ENCODE measurements around the gene TSPAN9. TPM values are rescaled to one million over a fixed set of nuclear protein-coding genes. Genes with fewer than 3 reads are reported as not detected.

The TSPAN9 gene
- total RNA-seq, 1 experiment from 2014 or later = 35.5 TPM

DNA sequence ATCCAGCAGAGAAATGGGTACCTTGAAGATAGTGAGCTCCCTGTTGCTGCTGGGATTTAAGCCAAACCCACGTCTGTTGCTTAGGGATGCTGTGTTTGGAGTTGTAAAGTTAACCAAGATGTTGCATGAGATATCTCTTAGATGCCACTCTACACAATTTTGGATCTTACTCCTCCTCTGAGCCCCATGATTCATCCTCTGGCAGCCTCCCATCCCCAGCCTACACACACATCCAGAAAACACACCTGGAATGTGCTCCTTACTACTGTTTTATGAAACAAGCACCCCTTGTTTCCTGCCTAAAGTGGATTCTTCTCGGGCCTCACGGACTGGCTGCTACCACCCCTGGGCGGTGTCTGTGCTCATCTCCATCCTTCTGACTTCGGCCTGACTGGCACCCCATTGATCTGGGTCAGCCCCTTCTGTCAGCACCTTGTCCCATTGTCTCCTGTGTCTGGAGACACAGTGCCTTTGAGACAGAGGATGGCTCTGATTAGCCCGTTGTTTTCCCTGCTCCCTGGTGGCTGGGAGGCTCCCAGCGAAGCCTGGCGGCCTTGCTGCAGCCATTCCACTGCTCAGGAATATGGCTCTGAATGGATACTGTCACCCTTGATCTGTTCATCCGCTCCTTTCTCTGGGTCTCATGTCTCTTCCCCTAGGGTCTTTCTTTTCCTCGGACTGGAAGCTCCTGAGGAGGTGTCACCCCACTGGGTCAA, 24.3 kb downstream of the TSPAN9 start:
- no peak overlapping the region for H3K4me3 ChIP-seq (ENCODE audit: low read depth, low read length, poor library complexity, severe bottlenecking)
- H3K9me3 ChIP-seq (ENCODE audit: low read depth, low read length, poor library complexity, severe bottlenecking) = no peaks in the 10 kb centered on the region
- intact Hi-C loops (cut with micrococcal nuclease; ENCODE audit: unreplicated experiment) = no loop called here
- no peaks in the 10 kb centered on the region for H3K27me3 ChIP-seq (replicated peaks; ENCODE audit: insufficient read depth, low read depth, low read length, poor library complexity)
- no TSS peak for BruUV-seq (replicated peaks)
- H3K4me1 ChIP-seq (ENCODE audit: insufficient read depth, low read length, poor library complexity, severe bottlenecking) = peaks cover 28% of the 10 kb centered on the region
- TF ChIP-seq, protein P1, sequence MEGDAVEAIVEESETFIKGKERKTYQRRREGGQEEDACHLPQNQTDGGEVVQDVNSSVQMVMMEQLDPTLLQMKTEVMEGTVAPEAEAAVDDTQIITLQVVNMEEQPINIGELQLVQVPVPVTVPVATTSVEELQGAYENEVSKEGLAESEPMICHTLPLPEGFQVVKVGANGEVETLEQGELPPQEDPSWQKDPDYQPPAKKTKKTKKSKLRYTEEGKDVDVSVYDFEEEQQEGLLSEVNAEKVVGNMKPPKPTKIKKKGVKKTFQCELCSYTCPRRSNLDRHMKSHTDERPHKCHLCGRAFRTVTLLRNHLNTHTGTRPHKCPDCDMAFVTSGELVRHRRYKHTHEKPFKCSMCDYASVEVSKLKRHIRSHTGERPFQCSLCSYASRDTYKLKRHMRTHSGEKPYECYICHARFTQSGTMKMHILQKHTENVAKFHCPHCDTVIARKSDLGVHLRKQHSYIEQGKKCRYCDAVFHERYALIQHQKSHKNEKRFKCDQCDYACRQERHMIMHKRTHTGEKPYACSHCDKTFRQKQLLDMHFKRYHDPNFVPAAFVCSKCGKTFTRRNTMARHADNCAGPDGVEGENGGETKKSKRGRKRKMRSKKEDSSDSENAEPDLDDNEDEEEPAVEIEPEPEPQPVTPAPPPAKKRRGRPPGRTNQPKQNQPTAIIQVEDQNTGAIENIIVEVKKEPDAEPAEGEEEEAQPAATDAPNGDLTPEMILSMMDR (conservative IDR thresholded peaks at IDR 0.05; ENCODE audit: low read depth, low read length) = no peak
- TF ChIP-seq EZH2 (IDR thresholded peaks at IDR 0.05; ENCODE audit: borderline replicate concordance, low read depth, low read length, poor library complexity, severe bottlenecking) = no peak
- H3K36me3 ChIP-seq (ENCODE audit: insufficient read depth, low read length, poor library complexity, severe bottlenecking) = no peaks in the 10 kb centered on the region
- POLR2A ChIA-PET (ENCODE audit: low non-redundant PET) = no interaction called here
- H3K27ac ChIP-seq (ENCODE audit: low read depth, low read length, poor library complexity, severe bottlenecking) = no peak overlapping the region
- CTCF ChIA-PET = no interaction called here
- no peak for DNase-seq (ENCODE audit: low spot score)

DNA sequence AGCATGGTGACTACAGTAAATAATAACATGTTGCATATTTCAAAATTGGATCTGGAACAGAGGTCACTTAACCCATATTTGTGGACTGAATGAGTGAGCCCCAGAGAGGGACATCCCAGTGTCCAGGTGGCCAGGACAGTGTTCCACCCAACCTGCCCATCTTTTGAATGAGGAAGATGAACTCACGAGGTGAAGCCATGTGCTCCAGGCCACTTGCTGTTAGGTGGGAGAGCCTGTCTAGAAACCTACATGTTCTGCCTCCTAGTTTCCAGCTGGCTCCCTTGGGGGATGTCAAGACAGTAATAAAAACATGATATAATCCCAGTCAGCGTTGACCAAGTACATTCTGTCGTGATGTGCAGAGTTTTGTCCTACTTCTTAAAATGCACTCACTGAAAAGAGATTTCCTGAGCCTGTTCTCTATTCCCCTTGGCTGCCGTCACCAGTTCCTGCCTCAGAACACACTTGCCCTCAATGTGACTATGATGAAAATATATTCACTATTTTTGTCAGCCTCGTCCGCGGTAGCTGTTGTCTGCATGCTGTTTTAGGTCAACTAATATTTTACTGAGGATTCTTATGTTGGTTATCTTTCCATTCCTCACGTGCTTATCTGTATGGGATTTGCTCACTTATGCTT, 25.7 kb downstream of the TSPAN9 start:
- no TSS peak for BruUV-seq (replicated peaks)
- POLR2A ChIA-PET (ENCODE audit: low non-redundant PET) = interaction anchor here (0.7 kb wide), 1 partner anchor 123 kb away, joined by 3 read pairs; no protein-coding TSS in a partner anchor
- TF ChIP-seq, protein P1 (conservative IDR thresholded peaks at IDR 0.05; ENCODE audit: low read depth, low read length) = no peak
- TF ChIP-seq EZH2 (IDR thresholded peaks at IDR 0.05; ENCODE audit: borderline replicate concordance, low read depth, low read length, poor library complexity, severe bottlenecking) = no peak
- Histone ChIP-seq H3K4me3 (ENCODE audit: low read depth, low read length, poor library complexity, severe bottlenecking) (no peak overlapping the region), H3K27ac (ENCODE audit: low read depth, low read length, poor library complexity, severe bottlenecking) (peak overlapping the region; percentile 31), H3K27me3 (replicated peaks; ENCODE audit: insufficient read depth, low read depth, low read length, poor library complexity) (no peaks in the 10 kb centered on the region), H3K9me3 (ENCODE audit: low read depth, low read length, poor library complexity, severe bottlenecking) (no peaks in the 10 kb centered on the region), H3K4me1 (ENCODE audit: insufficient read depth, low read length, poor library complexity, severe bottlenecking) (peaks cover 42% of the 10 kb centered on the region), H3K36me3 (ENCODE audit: insufficient read depth, low read length, poor library complexity, severe bottlenecking) (no peaks in the 10 kb centered on the region)
- intact Hi-C loops (cut with micrococcal nuclease; ENCODE audit: unreplicated experiment) = no loop called here
- CTCF ChIA-PET = no interaction called here
- DNase-seq (ENCODE audit: low spot score) = no peak

DNA sequence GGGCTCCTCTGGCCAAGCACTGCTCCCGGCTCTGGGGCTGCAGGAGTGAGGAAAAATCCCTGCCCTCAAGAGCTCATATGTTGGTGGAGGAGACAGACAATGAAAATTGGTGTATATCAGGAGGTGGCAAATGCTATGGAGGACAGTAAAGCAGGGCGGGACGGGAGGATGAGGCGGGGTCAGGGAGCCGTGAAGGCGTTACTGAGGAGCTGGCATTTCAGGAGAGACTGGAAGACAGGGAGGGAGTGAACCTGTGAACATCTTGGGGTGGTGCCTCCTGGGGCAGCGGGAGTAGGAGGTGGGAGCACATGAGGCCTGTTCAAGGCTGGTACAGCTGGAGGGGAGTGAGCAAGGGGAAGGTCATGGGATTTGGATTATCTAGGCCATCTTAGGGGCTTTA, 26.6 kb downstream of the TSPAN9 start:
- ChIA-PET CTCF (interaction anchor here (0.5 kb wide), 1 partner anchor 679 kb away, joined by 11 read pairs; no protein-coding TSS in a partner anchor), POLR2A (ENCODE audit: low non-redundant PET) (interaction anchor here (0.7 kb wide), 1 partner anchor 122 kb away, joined by 3 read pairs; no protein-coding TSS in a partner anchor)
- DNase-seq (ENCODE audit: low spot score) = no peak
- no peaks in the 10 kb centered on the region for H3K9me3 ChIP-seq (ENCODE audit: low read depth, low read length, poor library complexity, severe bottlenecking)
- no peak overlapping the region for H3K4me3 ChIP-seq (ENCODE audit: low read depth, low read length, poor library complexity, severe bottlenecking)
- TF ChIP-seq EZH2 (IDR thresholded peaks at IDR 0.05; ENCODE audit: borderline replicate concordance, low read depth, low read length, poor library complexity, severe bottlenecking) = no peak
- TF ChIP-seq, protein P1 (conservative IDR thresholded peaks at IDR 0.05; ENCODE audit: low read depth, low read length) = no peak
- H3K36me3 ChIP-seq (ENCODE audit: insufficient read depth, low read length, poor library complexity, severe bottlenecking) = no peaks in the 10 kb centered on the region
- no TSS peak for BruUV-seq (replicated peaks)
- peaks cover 44% of the 10 kb centered on the region for H3K4me1 ChIP-seq (ENCODE audit: insufficient read depth, low read length, poor library complexity, severe bottlenecking)
- intact Hi-C loops (cut with micrococcal nuclease; ENCODE audit: unreplicated experiment) = no loop called here
- H3K27me3 ChIP-seq (replicated peaks; ENCODE audit: insufficient read depth, low read depth, low read length, poor library complexity) = no peaks in the 10 kb centered on the region
- peak overlapping the region; percentile 31 for H3K27ac ChIP-seq (ENCODE audit: low read depth, low read length, poor library complexity, severe bottlenecking)
